Activated CD8-positive, alpha-beta memory T cell treated with anti-CD3 and anti-CD28 coated beads, Interleukin-2, amount 50 U/mL, for 1 hour (primary cell): ENCODE measurements around the gene KIAA1549.
"Not testable (repeated sequence)": the region's sequence is repeated elsewhere in the genome, so short reads cannot be mapped to it uniquely, and the experiment has no call there.

ENCODE experiments used
- DNase-seq: peaks from one replicate; pipeline ENCODE4 v3.0.0-alpha.2; 2020; ENCODE audit errors: extremely low read depth

The KIAA1549 gene

GRCh38 chr7:138981332-138982203, at the start of gene KIAA1549:
KIAA1549 (minus strand) TSS chr7:138981389; CDS start chr7:138981269, 120 bp downstream.
- no peak for DNase-seq

- no peak for DNase-seq
These were observed 48.2 kb upstream of the KIAA1549 start for GRCh38 chr7:139029353-139029752.

GRCh38 chr7:139026551-139026950, 45.4 kb upstream of the KIAA1549 start:
- DNase-seq, result no peak

- not testable (repeated sequence) for DNase-seq
These were observed 44.7 kb upstream of the KIAA1549 start for GRCh38 chr7:139025861-139026260.

- DNase-seq, result no peak
These were observed 41.9 kb upstream of the KIAA1549 start for GRCh38 chr7:139023076-139023475.

GRCh38 chr7:139022286-139022685, 41.1 kb upstream of the KIAA1549 start:
- DNase-seq, result no peak

GRCh38 chr7:139018910-139019309, 37.7 kb upstream of the KIAA1549 start:
- DNase-seq, result no peak

- DNase-seq, result peak; percentile 32
These were observed 35.8 kb upstream of the KIAA1549 start for GRCh38 chr7:139016931-139017511.

GRCh38 chr7:139011373-139011772, 30.2 kb upstream of the KIAA1549 start:
- DNase-seq, result no peak

- DNase-seq, result no peak
These were observed 23.3 kb upstream of the KIAA1549 start for GRCh38 chr7:139004321-139005090.

GRCh38 chr7:138999414-138999813, 18.2 kb upstream of the KIAA1549 start:
- no peak for DNase-seq

- DNase-seq, result no peak
These were observed 10.9 kb upstream of the KIAA1549 start for GRCh38 chr7:138992052-138992531.

GRCh38 chr7:138987686-138988085, 6.5 kb upstream of the KIAA1549 start:
- no peak for DNase-seq

GRCh38 chr7:138982204-138982623, 1.0 kb upstream of the KIAA1549 start:
- DNase-seq, result no peak

GRCh38 chr7:138980563-138981291, 462 bp downstream of the KIAA1549 start:
- DNase-seq, result no peak

- DNase-seq, result no peak
These were observed 1.1 kb downstream of the KIAA1549 start for GRCh38 chr7:138979988-138980562.

GRCh38 chr7:138979226-138979979, 1.8 kb downstream of the KIAA1549 start:
- no peak for DNase-seq

GRCh38 chr7:138978541-138979184, 2.5 kb downstream of the KIAA1549 start:
- no peak for DNase-seq

GRCh38 chr7:138976161-138976560, 5.0 kb downstream of the KIAA1549 start:
- not testable (repeated sequence) for DNase-seq
